22Rv1 (cell line): Measurements from ENCODE around the gene TCERG1L.

Source experiments
- H3K27ac ChIP-seq: fragments of 450-650 bp; 2 replicates; pipeline ENCODE4 v1.5.1; 2017
- CTCF ChIP-seq: fragments of 450-650 bp; IDR thresholded peaks from 2 replicates; pipeline ENCODE4 v1.5.1; 2017; ENCODE audit warnings: mild to moderate bottlenecking
- ZFX ChIP-seq: fragments of 450-650 bp; IDR thresholded peaks from 2 replicates; pipeline ENCODE4 v1.6.1; 2017; ENCODE audit warnings: antibody characterized with exemption, borderline replicate concordance

TCERG1L gene

GRCh38 chr10:131072651-131073468 lies 238.7 kb downstream of the TCERG1L start:
- no peak overlapping the region for H3K27ac ChIP-seq

GRCh38 chr10:131071721-131072120 lies 239.8 kb downstream of the TCERG1L start:
- TF ChIP-seq ZFX (no peak), CTCF (no peak)
- H3K27ac ChIP-seq: no peak overlapping the region

More at GRCh38 chr10:131072651-131073468, 238.7 kb downstream of the TCERG1L start:
- TF ChIP-seq ZFX (no peak), CTCF (no peak)

- H3K27ac ChIP-seq: no peak overlapping the region
- TF ChIP-seq ZFX (no peak), CTCF (no peak)
These were observed 240.7 kb downstream of the TCERG1L start for GRCh38 chr10:131070856-131071255.

- no peak overlapping the region for H3K27ac ChIP-seq
- no peak for TF ChIP-seq ZFX
- no peak for TF ChIP-seq CTCF
These were observed 242.8 kb downstream of the TCERG1L start for GRCh38 chr10:131068760-131069159.

GRCh38 chr10:131068311-131068710 lies 243.2 kb downstream of the TCERG1L start:
- H3K27ac ChIP-seq: no peak overlapping the region
- TF ChIP-seq CTCF: no peak
- TF ChIP-seq ZFX: no peak

GRCh38 chr10:131067690-131068089 lies 243.8 kb downstream of the TCERG1L start:
- no peak overlapping the region for H3K27ac ChIP-seq
- no peak for TF ChIP-seq ZFX
- TF ChIP-seq CTCF: no peak

- H3K27ac ChIP-seq: no peak overlapping the region
- no peak for TF ChIP-seq CTCF
- no peak for TF ChIP-seq ZFX
These were observed 245.7 kb downstream of the TCERG1L start for GRCh38 chr10:131065673-131066305.
